ENCODE data around the gene DHX58. TPM values are rescaled to one million over a fixed set of nuclear protein-coding genes. Genes with fewer than 3 reads are reported as not detected.
"Not testable (repeated sequence)": the region's sequence is repeated elsewhere in the genome, so short reads cannot be mapped to it uniquely, and the experiment has no call there.

Gene DHX58
- polyA plus RNA-seq, 1 of the 3 experiments (the other 2 are of a cell fraction) = 1.2 TPM

- no peak for TF ChIP-seq CTCF (IDR thresholded peaks at IDR 0.05)
- TF ChIP-seq GABPA (IDR thresholded peaks at IDR 0.05; ENCODE audit: low read depth) = no peak
- no peak for TF ChIP-seq SMC3 (IDR thresholded peaks at IDR 0.05; ENCODE audit: low read depth, low read length)
Measured at GRCh38 chr17:42146911-42147607, 34.5 kb upstream of the DHX58 start (continued).

GRCh38 chr17:42143138-42143537 lies 30.6 kb upstream of the DHX58 start:
- H3K27me3 ChIP-seq (ENCODE audit: insufficient read depth); POLR2A ChIA-PET; H3K9ac ChIP-seq; H3K9me2 ChIP-seq; H3K9me3 ChIP-seq; H2AFZ ChIP-seq (ENCODE audit: low read depth); H3K4me3 ChIP-seq (ENCODE audit: low read depth in 2 of 2, low read length in 1 of 2); H3F3A ChIP-seq (replicated peaks; ENCODE audit: insufficient read depth); DNase-seq: not testable (repeated sequence)
- peak overlapping the region in 1 of 2 experiments; percentile 35; a peak in 2 of 4 replicates for H3K27ac ChIP-seq (ENCODE audit: low read depth in 2 of 2, low read length in 1 of 2)
- peak overlapping the region; percentile 49; the same call in 1 of the 2 replicates for H3K4me2 ChIP-seq
- H4K20me1 ChIP-seq (ENCODE audit: insufficient read depth) = peaks cover 73% of the 10 kb centered on the region
- H3K4me1 ChIP-seq (ENCODE audit: control insufficient read depth in 1 of 2, insufficient read depth in 2 of 2, low read depth in 1 of 2, low read length in 1 of 2) = peaks cover 6 to 15% of the 10 kb centered on the region in 2 experiments; a peak in 2 of 4 replicates
- CTCF ChIA-PET = interaction anchor here (1.1 kb wide), 2 partner anchors 75 to 117 kb away, joined by 3 read pairs; no protein-coding TSS in a partner anchor
- WGBS (ENCODE audit: low lambda C conversion rate) = 93% methylated on average over 4 of the region's 4 CpGs
- H3K79me2 ChIP-seq (ENCODE audit: insufficient read depth) = peaks cover 97% of the 10 kb centered on the region
- H3K36me3 ChIP-seq (replicated peaks in 1 of 2; ENCODE audit: control insufficient read depth in 1 of 2, insufficient read depth in 2 of 2, low read length in 1 of 2) = peaks cover 8 to 20% of the 10 kb centered on the region in 2 experiments

GRCh38 chr17:42142371-42142896 lies 29.9 kb upstream of the DHX58 start:
- peaks cover 97% of the 10 kb centered on the region for H3K79me2 ChIP-seq (ENCODE audit: insufficient read depth)
- H4K20me1 ChIP-seq (ENCODE audit: insufficient read depth) = peaks cover 75% of the 10 kb centered on the region
- no peak overlapping the region for H2AFZ ChIP-seq (ENCODE audit: low read depth)
- H3K27ac ChIP-seq (ENCODE audit: low read depth in 2 of 2, low read length in 1 of 2) = peak overlapping the region in 1 of 2 experiments; percentile 35; a peak in 2 of 4 replicates
- no peaks in the 10 kb centered on the region for H3K27me3 ChIP-seq (ENCODE audit: insufficient read depth)
- H3K4me2 ChIP-seq = peak overlapping the region; percentile 49
- TF ChIP-seq MEF2A (IDR thresholded peaks at IDR 0.05; ENCODE audit: borderline replicate concordance, low read depth) = no peak
- TF ChIP-seq NRF1 (IDR thresholded peaks at IDR 0.05; ENCODE audit: low read depth, low read length) = no peak
- no peak for TF ChIP-seq POLR2AphosphoS5 (IDR thresholded peaks at IDR 0.05; ENCODE audit: low read depth, low read length)
- peak; percentile 61 for TF ChIP-seq FOSL2 (IDR thresholded peaks at IDR 0.05; ENCODE audit: borderline replicate concordance, low read depth)
- TF ChIP-seq SIN3A (IDR thresholded peaks at IDR 0.05; ENCODE audit: borderline replicate concordance, low read depth, low read length) = peak; percentile 59; the same call in 1 of the 2 replicates
- TF ChIP-seq IRF3 (IDR thresholded peaks at IDR 0.05; ENCODE audit: low read depth, low read length) = no peak
- no peak for TF ChIP-seq RCOR1 (IDR thresholded peaks at IDR 0.05; ENCODE audit: low read length)
- peak; percentile 23; the same call in 1 of the 2 replicates for TF ChIP-seq TCF12 (IDR thresholded peaks at IDR 0.05)
- TF ChIP-seq TAF1 (IDR thresholded peaks at IDR 0.05; ENCODE audit: borderline replicate concordance, low read depth, low read length) = no peak
- H3K9me3 ChIP-seq = no peaks in the 10 kb centered on the region
- peaks cover 6 to 15% of the 10 kb centered on the region in 2 experiments; a peak in 2 of 4 replicates for H3K4me1 ChIP-seq (ENCODE audit: control insufficient read depth in 1 of 2, insufficient read depth in 2 of 2, low read depth in 1 of 2, low read length in 1 of 2)
- no peak overlapping the region for H3K9ac ChIP-seq
- POLR2A ChIA-PET = no interaction called here
- CTCF ChIA-PET = interaction anchor here (1.1 kb wide), 2 partner anchors 75 to 116 kb away, joined by 3 read pairs; no protein-coding TSS in a partner anchor
- WGBS (ENCODE audit: low lambda C conversion rate) = 68% methylated on average over 5 of the region's 7 CpGs
- peaks cover 8% of the 10 kb centered on the region for H3F3A ChIP-seq (replicated peaks; ENCODE audit: insufficient read depth)
- H3K9me2 ChIP-seq = no peaks in the 10 kb centered on the region
- DNase-seq = no peak
- H3K4me3 ChIP-seq (ENCODE audit: low read depth in 2 of 2, low read length in 1 of 2) = no peak overlapping the region
- H3K36me3 ChIP-seq (replicated peaks in 1 of 2; ENCODE audit: control insufficient read depth in 1 of 2, insufficient read depth in 2 of 2, low read length in 1 of 2) = peaks cover 8 to 20% of the 10 kb centered on the region in 2 experiments

Measured in SK-N-SH (cell line).